HCT116 (cell line): ENCODE measurements around the gene FANCM. TPM values are rescaled to one million over a fixed set of nuclear protein-coding genes. Genes with fewer than 3 reads are reported as not detected.

ENCODE experiments used
- ATAC-seq: fragments of 200-7000 bp; cut with Tn5 transposase; 2 replicates; pipeline ENCODE4 v1.9.1; 2020; ENCODE audit warnings: mild to moderate bottlenecking, moderate library complexity
- BruUV-seq: library from RNA; stranded (reverse); fragments of 400-500 nt; replicated peaks from 2 replicates; lab custom pipeline; 2021; lab: Mats Ljungman, UMichigan
- CTCF ChIA-PET: fragments of 300-600 bp; sonication (Branson Sonifier 250); formaldehyde crosslinking; loops from one replicate; lab custom pipeline; 2021; ENCODE audit warnings: antibody characterized with exemption; lab: Charles Lee
- POLR2A ChIA-PET: fragments of 300-600, 350-600 bp; sonication (Branson Sonifier 250); formaldehyde crosslinking; loops from one replicate; lab custom pipeline; 2021; ENCODE audit warnings: antibody characterized with exemption; lab: Charles Lee
- RAD21 ChIA-PET, 2 experiments: fragments of 300-600 bp; sonication (Branson Sonifier 250); formaldehyde crosslinking; loops; one replicate each; lab custom pipeline; 2023; ENCODE audit warnings: low total read pairs in 2 of 2; ENCODE audit not compliant: uncharacterized antibody in 2 of 2, unreplicated experiment in 2 of 2, low non-redundant PET in 1 of 2; lab: Charles Lee
- DNase-seq: peaks from one replicate; pipeline ENCODE4 v3.0.0-alpha.2; 2010; ENCODE audit warnings: low read depth, low spot score
- H2AFZ ChIP-seq: fragments of 200-600 bp; shearing (Covaris generic), sonication (generic); 2 replicates; pipeline ENCODE4 v1.6.1; 2017; ENCODE audit warnings: low read depth, mixed run types, mixed read lengths, antibody characterized with exemption, low read length; ENCODE audit not compliant: poor library complexity, severe bottlenecking
- H3K27ac ChIP-seq: 2 replicates; pipeline ENCODE4 v1.5.1; 2012; ENCODE audit warnings: low read depth, low read length
- H3K27me3 ChIP-seq: fragments of 200-600 bp; sonication (generic); 2 replicates; pipeline ENCODE4 v1.6.1; 2016; ENCODE audit warnings: mixed run types, low read length, mixed read lengths; ENCODE audit not compliant: insufficient read depth
- H3K36me3 ChIP-seq, 2 experiments: fragments of 200-500 bp in 1 of 2; fragments of 200-600 bp in 1 of 2; sonication (Bioruptor generic) in 1 of 2; sonication (generic) in 1 of 2; 2 replicates each; pipeline versions ENCODE4 v1.5.1 to v1.6.1; 2014 to 2016; ENCODE audit warnings: low read length in 2 of 2, inconsistent platforms in 1 of 2, mixed read lengths in 1 of 2, mixed run types in 1 of 2; ENCODE audit not compliant: insufficient read depth in 2 of 2, control insufficient read depth in 1 of 2
- H3K4me1 ChIP-seq, 2 experiments: fragments of 200-600 bp in 1 of 2; sonication (generic) in 1 of 2; 2 replicates each; pipeline versions ENCODE4 v1.5.1 to v1.6.1; 2012 to 2017; ENCODE audit warnings: low read length in 2 of 2, inconsistent platforms in 1 of 2, mild to moderate bottlenecking in 1 of 2, mixed read lengths in 1 of 2, mixed run types in 1 of 2, moderate library complexity in 1 of 2; ENCODE audit not compliant: insufficient read depth in 2 of 2, control insufficient read depth in 1 of 2
- H3K4me2 ChIP-seq: fragments of 200-600 bp; sonication (generic); 2 replicates; pipeline ENCODE4 v1.6.1; 2017; ENCODE audit warnings: mixed run types, low read length, mixed read lengths
- H3K4me3 ChIP-seq, 2 experiments: fragments of 200-600 bp in 1 of 2; sonication (generic) in 1 of 2; replicated peaks in 1 of 2; 2 replicates each; pipeline ENCODE4 v1.5.1; 2011 to 2016; ENCODE audit warnings: low read length in 2 of 2, control low read depth in 1 of 2, low read depth in 1 of 2, mild to moderate bottlenecking in 1 of 2, mixed read lengths in 1 of 2, mixed run types in 1 of 2
- H3K79me2 ChIP-seq: fragments of 200-600 bp; sonication (generic); 2 replicates; pipeline ENCODE4 v1.6.1; 2017; ENCODE audit warnings: mild to moderate bottlenecking, mixed run types, low read length, moderate library complexity, mixed read lengths; ENCODE audit not compliant: insufficient read depth
- H3K9ac ChIP-seq: fragments of 200-600 bp; sonication (generic); 2 replicates; pipeline ENCODE4 v1.6.1; 2016; ENCODE audit warnings: low read length, mixed read lengths
- H3K9me2 ChIP-seq: fragments of 200-600 bp; sonication (generic), shearing (Covaris generic); 2 replicates; pipeline ENCODE4 v1.6.1; 2017; ENCODE audit warnings: mixed run types, mild to moderate bottlenecking, moderate library complexity; ENCODE audit not compliant: insufficient read depth
- H3K9me3 ChIP-seq, 2 experiments: fragments of 200-500 bp in 1 of 2; fragments of 200-600 bp in 1 of 2; sonication (Bioruptor generic) in 1 of 2; sonication (generic) in 1 of 2; 2 replicates each; pipeline ENCODE4 v1.6.1; 2014 to 2017; ENCODE audit warnings: low read length in 2 of 2, mixed read lengths in 2 of 2, inconsistent platforms in 1 of 2, low read depth in 1 of 2, mild to moderate bottlenecking in 1 of 2, mixed run types in 1 of 2, moderate library complexity in 1 of 2; ENCODE audit not compliant: control insufficient read depth in 1 of 2, insufficient read depth in 1 of 2
- H4K20me1 ChIP-seq: fragments of 200-600 bp; sonication (generic), shearing (Covaris generic); 2 replicates; pipeline ENCODE4 v1.6.1; 2017; ENCODE audit warnings: mixed run types, mild to moderate bottlenecking, moderate library complexity; ENCODE audit not compliant: insufficient read depth
- CBX3 ChIP-seq: IDR thresholded peaks from 2 replicates; pipeline ENCODE4 v1.6.1; 2012; ENCODE audit warnings: low read depth
- CEBPB ChIP-seq: IDR thresholded peaks from 2 replicates; pipeline ENCODE4 v1.6.1; 2012; ENCODE audit warnings: low read depth
- CTCF ChIP-seq, 3 experiments: fragments of 200-600 bp in 1 of 3; sonication (generic) in 1 of 3; IDR thresholded peaks in 2 of 3; conservative IDR thresholded peaks in 1 of 3; 2 replicates each; pipeline ENCODE4 v1.5.1; 2012 to 2017; ENCODE audit warnings: low read depth in 2 of 3, low read length in 2 of 3, antibody characterized with exemption in 1 of 3, borderline replicate concordance in 1 of 3, control low read depth in 1 of 3, mild to moderate bottlenecking in 1 of 3, mixed read lengths in 1 of 3, mixed run types in 1 of 3, moderate library complexity in 1 of 3; ENCODE audit not compliant: insufficient read depth in 1 of 3
- ELF1 ChIP-seq: IDR thresholded peaks from 2 replicates; pipeline ENCODE4 v1.6.1; 2012; ENCODE audit warnings: low read depth, borderline replicate concordance
- EZH2 ChIP-seq: fragments of 200-600 bp; sonication (generic); IDR thresholded peaks from 2 replicates; pipeline ENCODE4 v1.6.1; 2017; ENCODE audit warnings: antibody characterized with exemption, mixed run types
- EZH2phosphoT487 ChIP-seq: fragments of 200-600 bp; IDR thresholded peaks from 2 replicates; pipeline ENCODE4 v1.6.1; 2018; ENCODE audit warnings: antibody characterized with exemption, borderline replicate concordance
- FOSL1 ChIP-seq: IDR thresholded peaks from 2 replicates; pipeline ENCODE4 v1.6.1; 2012; ENCODE audit warnings: low read depth
- JUND ChIP-seq: IDR thresholded peaks from 2 replicates; pipeline ENCODE4 v1.6.1; 2012
- POLR2A ChIP-seq: IDR thresholded peaks from 2 replicates; pipeline ENCODE4 v1.7.0; 2011; ENCODE audit warnings: borderline replicate concordance; ENCODE audit not compliant: insufficient read depth, insufficient read length; ENCODE audit errors: extremely low read depth
- POLR2AphosphoS5 ChIP-seq: IDR thresholded peaks from 2 replicates; pipeline ENCODE4 v1.6.1; 2011; ENCODE audit warnings: mild to moderate bottlenecking, low read depth, low read length, moderate library complexity
- RAD21 ChIP-seq: IDR thresholded peaks from 2 replicates; pipeline ENCODE4 v1.6.1; 2012; ENCODE audit warnings: low read depth, mild to moderate bottlenecking
- TCF7L2 ChIP-seq: IDR thresholded peaks from 2 replicates; pipeline ENCODE4 v1.7.0; 2011; ENCODE audit warnings: borderline replicate concordance, inconsistent platforms; ENCODE audit not compliant: insufficient read depth, insufficient read length; ENCODE audit errors: extremely low read depth
- YY1 ChIP-seq: IDR thresholded peaks from 2 replicates; pipeline ENCODE4 v1.6.1; 2011; ENCODE audit warnings: low read length, low read depth, moderate library complexity, mild to moderate bottlenecking; ENCODE audit not compliant: insufficient replicate concordance; ENCODE audit errors: extremely low read depth
- ZBTB33 ChIP-seq: IDR thresholded peaks from 2 replicates; pipeline ENCODE4 v1.6.1; 2011; ENCODE audit warnings: mild to moderate bottlenecking, low read length, moderate library complexity; ENCODE audit not compliant: insufficient replicate concordance; ENCODE audit errors: extremely low read depth
- ZFX ChIP-seq: fragments of 450-650 bp; IDR thresholded peaks from 2 replicates; pipeline ENCODE4 v1.6.1; 2017
- ZNF274 ChIP-seq: fragments of 200-500 bp; sonication (Bioruptor generic); IDR thresholded peaks from 2 replicates; pipeline ENCODE4 v1.6.1; 2014; ENCODE audit warnings: mild to moderate bottlenecking, low read depth, low read length, inconsistent platforms
- intact Hi-C: fragments of 100-400 bp; cut with micrococcal nuclease; formaldehyde crosslinking; loops from 2 replicates; pipeline ENCODE4 v1.10.0; 2022
- total RNA-seq: library from RNA; stranded (reverse); gene quantifications from one replicate; pipeline ENCODE4 v1.2.1, GENCODE V29; 2021; ENCODE audit not compliant: unreplicated experiment

FANCM gene
- total RNA-seq, 1 experiment from 2014 or later = 10.9 TPM

- TF ChIP-seq CTCF (IDR thresholded peaks at IDR 0.05 in 2 of 3, conservative IDR thresholded peaks at IDR 0.05 in 1 of 3; ENCODE audit: borderline replicate concordance in 1 of 3, insufficient read depth in 1 of 3, low read depth in 2 of 3, low read length in 2 of 3) (peak in 1 of 3 experiments; percentile 33; a peak in 1 of 6 replicates), ZFX (peak; percentile 96), YY1 (peak; percentile 77), FOSL1 (no peak), ELF1 (no peak)
These were observed 1.4 kb upstream of the FANCM start, which contains the start of gene FKBP3 (continued) for GRCh38 chr14:45134051-45134958.

- RAD21 ChIA-PET = no interaction called here
- intact Hi-C loops = loop anchor here (2.0 kb wide), 1 partner anchor 174 kb away; the partner anchor contains the start of gene KLHL28
- H3K27ac ChIP-seq = peak overlapping the region; percentile 70
- TF ChIP-seq ZBTB33 (no peak), EZH2phosphoT487 (no peak), FOSL1 (no peak), RAD21 (no peak), ZNF274 (no peak), CEBPB (no peak), TCF7L2 (no peak), ELF1 (no peak), CTCF (IDR thresholded peaks at IDR 0.05 in 2 of 3, conservative IDR thresholded peaks at IDR 0.05 in 1 of 3; ENCODE audit: borderline replicate concordance in 1 of 3, insufficient read depth in 1 of 3, low read depth in 2 of 3, low read length in 2 of 3) (no peak), EZH2 (no peak), POLR2A (no peak), CBX3 (no peak), JUND (no peak), POLR2AphosphoS5 (no peak)
These were observed 574 bp upstream of the FANCM start for GRCh38 chr14:45135156-45135555.

More at GRCh38 chr14:45135156-45135555, 574 bp upstream of the FANCM start:
- Histone ChIP-seq H3K36me3 (no peaks in the 10 kb centered on the region), H3K9ac (peak overlapping the region; percentile 71), H2AFZ (peak overlapping the region; percentile 69), H3K79me2 (peaks cover 82% of the 10 kb centered on the region), H3K4me2 (peak overlapping the region; percentile 78), H3K4me1 (peaks cover 9 to 21% of the 10 kb centered on the region in 2 experiments), H3K9me3 (no peaks in the 10 kb centered on the region), H3K4me3 (peak overlapping the region; percentile 67 to 92), H4K20me1 (no peaks in the 10 kb centered on the region), H3K27me3 (no peaks in the 10 kb centered on the region), H3K9me2 (no peaks in the 10 kb centered on the region)
- ATAC-seq (no peak), DNase-seq (no peak)
- BruUV-seq = no TSS peak
- ChIA-PET POLR2A (interaction anchor here (1.2 kb wide), 1 partner anchor 27 kb away, joined by 3 read pairs; no protein-coding TSS in a partner anchor), CTCF (interaction anchor here (1.5 kb wide), 1 partner anchor 222 kb away, joined by 9 read pairs; no protein-coding TSS in a partner anchor)
